Measurements from ENCODE around the gene DCAKD.

Gene DCAKD

DNA sequence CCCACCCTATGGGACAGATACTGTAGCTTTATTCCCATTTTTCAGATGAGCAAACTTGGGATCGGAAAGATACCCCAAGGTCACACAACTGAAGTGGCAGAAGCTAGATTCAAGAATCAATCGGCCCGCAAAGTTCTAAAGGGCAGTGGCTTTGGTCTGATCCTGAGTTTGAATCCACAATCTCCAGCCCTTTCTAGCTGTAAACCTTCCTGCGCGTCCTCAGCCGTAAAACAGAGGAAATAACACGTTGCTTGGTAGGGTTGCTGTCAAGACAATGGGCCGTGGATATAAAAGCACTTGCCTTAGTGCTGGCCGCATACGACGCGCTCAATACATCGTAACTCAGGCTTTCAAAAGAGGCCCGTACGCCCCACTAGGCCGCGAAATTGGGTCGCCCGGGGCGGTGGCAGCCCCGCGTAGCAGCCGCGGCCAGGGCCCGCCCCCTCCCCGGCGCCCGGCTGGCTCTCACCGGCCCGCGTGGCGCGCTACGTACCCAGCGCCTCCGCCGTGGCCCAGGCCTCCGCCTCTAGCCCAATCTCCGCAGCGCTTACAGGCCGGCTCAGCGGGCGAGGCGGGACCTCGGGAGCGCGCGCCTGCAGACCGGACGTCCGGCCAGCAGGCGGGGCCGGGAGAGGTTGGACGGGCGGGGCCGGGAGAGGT is at the start of gene DCAKD:
DCAKD (minus strand) TSS at position 573 of the 660 bp plus-strand sequence. CDS start 16,747 bp downstream, outside the sequence.
- peak; percentile 96 for DNase-seq

GRCh38 chr17:45098869-45099616 is 47.6 kb upstream of the DCAKD start:
- peak; percentile 59 for DNase-seq

DNA sequence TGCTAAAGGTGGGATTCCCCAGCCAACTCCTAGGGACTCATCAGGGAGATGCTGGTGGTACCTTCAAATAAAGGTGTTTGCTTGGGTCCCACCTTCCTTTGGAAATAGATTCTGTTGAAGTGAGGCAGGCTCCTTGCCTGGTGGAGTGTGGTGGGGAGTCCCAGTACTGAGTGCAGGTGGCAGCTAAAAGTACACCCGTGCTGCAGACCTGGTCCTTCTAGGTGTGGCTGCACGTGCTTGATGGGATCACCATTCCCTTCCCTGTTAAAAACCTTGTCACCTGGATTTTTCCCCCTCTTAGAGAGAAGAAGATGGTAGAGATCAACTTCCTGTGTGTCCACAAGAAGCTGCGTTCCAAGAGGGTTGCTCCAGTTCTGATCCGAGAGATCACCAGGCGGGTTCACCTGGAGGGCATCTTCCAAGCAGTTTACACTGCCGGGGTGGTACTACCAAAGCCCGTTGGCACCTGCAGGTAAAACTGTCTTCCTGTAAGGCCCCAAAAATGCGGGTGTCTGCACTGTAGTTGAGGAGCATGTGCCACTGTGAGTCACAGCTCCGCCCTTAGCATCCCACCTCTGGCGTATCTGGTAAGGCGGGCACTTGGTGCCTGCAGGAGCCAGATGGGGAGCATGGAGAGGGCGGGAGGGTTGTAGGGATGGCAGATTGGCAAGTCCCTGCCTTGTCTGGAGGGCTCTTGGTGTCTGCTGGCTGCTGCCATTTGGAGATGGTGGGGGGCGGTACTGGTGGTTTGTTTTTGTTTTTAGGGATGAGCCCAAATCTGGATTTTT is 46.8 kb upstream of the DCAKD start:
- DNase-seq: no peak

DNA sequence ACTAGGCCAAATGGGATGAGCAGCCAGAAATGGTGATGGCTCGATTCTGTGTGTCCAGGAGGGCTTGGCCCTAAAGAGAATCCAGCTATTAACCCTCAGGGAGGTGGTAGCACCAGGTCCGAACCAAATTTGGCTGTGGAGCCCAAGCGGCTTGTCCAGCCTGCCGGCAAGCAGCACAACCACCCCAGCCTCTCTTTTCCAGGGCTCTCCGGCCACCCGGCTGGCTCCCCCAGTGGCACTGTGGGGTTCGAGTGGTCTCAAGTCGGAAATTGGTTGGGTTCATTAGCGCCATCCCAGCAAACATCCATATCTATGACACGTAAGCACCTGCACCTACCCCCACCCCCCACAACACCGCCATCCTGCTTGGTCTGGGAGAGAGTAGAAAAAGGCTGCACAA is 45.5 kb upstream of the DCAKD start:
- DNase-seq: no peak

- no peak for DNase-seq
Observed at GRCh38 chr17:45096141-45096540, 44.7 kb upstream of the DCAKD start.

DNA sequence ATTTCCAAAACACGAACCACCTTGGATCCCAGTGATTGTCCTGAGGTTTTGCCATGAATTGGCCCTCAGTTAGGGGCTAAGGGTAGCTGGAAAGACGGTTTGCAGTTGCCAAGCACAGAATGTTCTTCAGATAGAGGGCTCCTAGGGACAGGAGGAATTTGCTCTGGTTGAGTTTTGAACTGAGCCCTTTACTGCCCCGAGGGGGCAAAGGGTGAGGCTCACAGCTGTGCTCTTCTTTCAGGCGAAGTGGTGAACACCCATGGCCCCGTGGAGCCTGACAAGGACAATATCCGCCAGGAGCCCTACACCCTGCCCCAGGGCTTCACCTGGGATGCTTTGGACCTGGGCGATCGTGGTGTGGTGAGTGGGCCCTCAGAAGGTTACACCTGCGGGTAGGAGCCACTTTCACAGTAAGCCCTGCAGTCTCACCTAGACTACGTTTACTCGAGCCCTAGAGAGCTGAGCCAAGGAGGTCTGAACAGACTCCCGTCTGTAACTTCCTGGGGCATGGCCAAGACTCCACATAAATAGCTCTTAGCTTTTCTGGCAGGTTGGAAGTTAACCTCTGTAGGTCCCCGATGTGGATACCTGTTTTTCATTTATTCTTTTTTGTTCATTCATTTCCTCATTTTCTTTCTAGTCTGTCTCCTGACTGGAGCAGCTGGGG is 42.1 kb upstream of the DCAKD start:
- no peak for DNase-seq

- DNase-seq: peak; percentile 81
Observed at GRCh38 chr17:45092911-45093430, 41.5 kb upstream of the DCAKD start.

DNA sequence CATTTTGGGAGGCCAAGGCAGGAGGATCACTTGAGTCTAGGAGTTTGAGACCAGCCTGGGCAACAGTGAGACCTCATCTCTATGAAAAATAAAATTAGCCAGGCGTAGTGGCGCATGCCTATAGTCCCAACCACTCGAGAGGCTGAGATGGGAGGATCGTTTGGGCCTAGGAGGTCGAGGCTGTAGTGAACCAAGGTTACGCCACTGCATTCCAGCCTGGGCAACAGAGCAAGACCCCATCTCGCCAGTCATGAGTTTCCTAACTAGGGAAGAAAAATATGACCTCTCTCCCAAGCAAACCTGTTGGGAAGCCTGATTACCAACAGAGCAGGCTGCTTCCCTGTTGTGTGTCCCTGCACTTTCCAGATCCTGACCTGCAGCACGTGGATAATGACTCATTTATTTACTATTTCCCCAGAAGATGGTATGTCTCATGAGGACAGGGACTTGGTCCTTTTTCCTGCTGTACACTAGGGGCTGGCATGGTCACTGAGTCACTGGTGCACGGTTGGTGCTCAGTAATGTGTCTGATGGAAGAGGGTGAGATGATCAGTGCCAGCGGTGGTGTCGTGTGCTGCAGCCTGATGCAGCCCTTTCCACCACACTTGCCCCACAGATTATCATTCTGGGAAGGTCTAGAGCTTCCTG is 40.5 kb upstream of the DCAKD start:
- no peak for DNase-seq

GRCh38 chr17:45090711-45091110 is 39.3 kb upstream of the DCAKD start:
- no peak for DNase-seq

- no peak for DNase-seq
Observed at GRCh38 chr17:45088741-45089140, 37.3 kb upstream of the DCAKD start.

GRCh38 chr17:45087978-45088377 is 36.5 kb upstream of the DCAKD start:
- no peak for DNase-seq

GRCh38 chr17:45087504-45087975 is 36.1 kb upstream of the DCAKD start:
- no peak for DNase-seq

GRCh38 chr17:45086865-45087503 is 35.6 kb upstream of the DCAKD start:
- no peak for DNase-seq

- no peak for DNase-seq
Observed at GRCh38 chr17:45086391-45086790, 35.0 kb upstream of the DCAKD start.

GRCh38 chr17:45081047-45081703 is 29.7 kb upstream of the DCAKD start:
- DNase-seq: no peak

DNA sequence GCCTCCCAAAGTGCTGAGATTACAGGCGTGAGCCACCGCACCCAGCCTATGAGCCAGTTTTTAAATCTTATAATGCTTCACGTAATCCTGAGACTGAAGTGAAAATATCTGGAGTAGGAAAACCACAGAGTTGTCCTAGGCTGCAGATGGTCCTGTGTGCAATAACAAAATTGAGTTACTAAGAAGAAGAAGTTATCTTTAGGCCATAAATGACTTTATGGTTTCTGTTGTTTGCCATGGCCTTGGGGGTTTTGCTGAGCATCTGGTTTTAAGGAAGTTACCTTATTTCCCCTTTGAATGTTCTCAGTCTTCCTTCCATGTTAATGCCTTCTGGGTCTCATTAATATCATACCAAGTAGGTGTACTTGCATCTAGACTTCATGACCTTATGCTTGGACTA is 26.2 kb upstream of the DCAKD start:
- no peak for DNase-seq

DNA sequence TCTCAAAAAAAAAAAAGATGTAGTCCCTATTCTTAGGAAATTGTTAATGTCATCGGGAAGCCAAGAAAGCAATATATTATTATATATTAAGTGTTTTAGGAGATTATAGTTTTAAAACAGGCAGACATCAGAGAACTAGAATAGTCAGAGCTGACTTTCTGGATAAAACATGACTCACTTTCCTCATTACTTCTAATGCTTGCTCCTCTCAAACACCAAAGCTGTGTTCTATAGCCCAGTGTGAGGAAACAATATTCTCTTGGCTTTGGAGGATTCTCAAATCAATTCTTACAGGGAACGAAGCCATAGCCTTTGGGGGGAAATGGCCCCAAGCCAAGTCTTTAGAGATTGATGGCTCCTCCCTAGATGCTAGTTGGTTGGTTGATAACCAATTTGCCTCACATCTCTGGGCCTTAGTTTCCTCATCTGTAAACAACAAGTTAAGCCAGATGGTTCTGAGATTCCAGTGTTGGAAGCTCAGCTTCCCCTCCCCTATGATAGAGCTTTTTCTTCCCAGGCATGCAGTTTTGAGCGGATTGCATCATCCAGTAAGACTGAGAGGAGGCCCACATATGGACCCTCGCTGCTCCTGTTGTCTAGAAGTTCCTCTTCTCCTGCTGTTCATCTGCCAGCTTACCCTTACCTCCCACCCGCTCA is 22.1 kb upstream of the DCAKD start:
- no peak for DNase-seq

DNA sequence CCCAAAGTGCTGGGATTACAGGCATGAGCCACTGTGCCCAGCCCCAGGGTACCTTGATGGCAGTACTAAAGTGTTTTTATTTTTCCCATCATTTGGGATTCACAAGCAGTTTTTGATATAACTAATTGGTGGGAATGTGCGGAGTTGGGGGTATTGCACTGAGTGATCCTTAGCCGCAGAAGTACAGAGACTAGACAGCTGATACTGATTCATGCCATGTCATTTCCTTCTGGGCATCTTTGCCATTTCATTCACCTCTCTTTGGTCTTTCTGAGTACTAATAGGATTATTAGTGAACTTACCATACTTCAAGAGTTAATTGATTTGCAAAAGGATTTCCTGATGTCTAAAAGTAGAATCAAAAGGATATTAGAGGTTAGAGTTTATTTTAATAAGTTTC is 19.4 kb upstream of the DCAKD start:
- DNase-seq: no peak

- DNase-seq: no peak
Observed at GRCh38 chr17:45070001-45070400, 18.6 kb upstream of the DCAKD start.

DNA sequence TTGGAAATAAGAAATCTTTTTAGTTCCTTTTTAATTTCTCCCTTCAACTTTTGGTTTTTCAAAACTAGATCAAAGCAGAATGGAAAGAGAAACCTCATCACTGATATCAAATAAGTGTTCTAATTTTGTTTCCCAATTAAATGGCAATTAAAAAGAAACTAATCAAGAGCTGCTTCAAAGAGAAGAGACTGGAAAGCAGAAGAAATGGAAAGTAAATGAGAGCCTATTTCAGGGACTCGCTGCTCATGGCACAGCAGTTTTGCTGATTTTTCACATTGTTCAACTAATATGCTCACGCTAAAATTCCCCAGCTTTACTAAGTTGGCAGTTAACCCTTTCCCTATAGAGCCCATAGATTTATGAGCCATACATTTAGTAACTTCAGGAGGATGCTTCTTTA is 16.2 kb upstream of the DCAKD start:
- no peak for DNase-seq

DNA sequence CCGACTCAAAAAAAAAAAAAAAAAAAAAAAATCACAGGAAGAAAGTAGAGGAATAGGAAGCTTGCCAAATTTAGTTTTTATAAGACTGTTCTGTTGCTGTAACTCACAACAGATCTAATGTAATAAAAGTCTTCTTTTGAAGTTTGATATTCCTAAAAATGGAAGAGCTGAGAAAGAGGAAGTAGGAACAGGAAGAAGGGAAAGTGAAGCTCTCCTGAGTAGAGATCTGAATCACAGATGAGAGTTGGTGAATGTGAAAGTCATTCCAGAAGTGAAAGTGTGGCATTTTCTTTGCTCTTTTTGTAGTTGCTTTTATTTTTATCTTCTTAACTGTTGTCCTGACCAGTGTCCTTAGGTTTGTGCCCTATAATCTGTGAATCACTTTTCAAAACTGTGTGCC is 11.8 kb upstream of the DCAKD start:
- no peak for DNase-seq
